Measurements from ENCODE around the gene APOA4. TPM values are rescaled to one million over a fixed set of nuclear protein-coding genes. Genes with fewer than 3 reads are reported as not detected.

APOA4 gene
- total RNA-seq, 4 donors from 2014 or later = not detected

- no peak overlapping the region for H3K4me3 ChIP-seq (ENCODE audit: low read depth, poor library complexity, severe bottlenecking)
- no peak for DNase-seq (ENCODE audit: low spot score in 2 of 2)
- intact Hi-C loops (cut with DNase I; ENCODE audit: low total_unique reads) = no loop called here
- 73 to 76% methylated on average over 4 to 5 of the region's 5 CpGs for WGBS, 2 donors
- no peak for TF ChIP-seq CTCF (IDR thresholded peaks at IDR 0.05)
- no peak for TF ChIP-seq POLR2A (IDR thresholded peaks at IDR 0.05)
Observed at GRCh38 chr11:116822575-116822974, 529 bp downstream of the APOA4 start.

- 94 to 95% methylated on average over 48 to 51 of the region's 51 CpGs for WGBS, 2 donors
- DNase-seq (ENCODE audit: low spot score in 2 of 2) = no peak
- TF ChIP-seq POLR2A (IDR thresholded peaks at IDR 0.05) (no peak), CTCF (IDR thresholded peaks at IDR 0.05) (no peak)
- intact Hi-C loops (cut with DNase I; ENCODE audit: low total_unique reads) = no loop called here
- H3K4me3 ChIP-seq (ENCODE audit: low read depth, poor library complexity, severe bottlenecking) = no peak overlapping the region
Observed at GRCh38 chr11:116821050-116821918, 1.8 kb downstream of the APOA4 start.

GRCh38 chr11:116819049-116819448 is 4.1 kb downstream of the APOA4 start:
- TF ChIP-seq POLR2A (IDR thresholded peaks at IDR 0.05) (no peak), CTCF (IDR thresholded peaks at IDR 0.05) (no peak)
- WGBS, 2 donors = 82 to 88% methylated on average over 9 of the region's 9 CpGs
- no peak for DNase-seq (ENCODE audit: low spot score in 2 of 2)
- intact Hi-C loops (cut with DNase I; ENCODE audit: low total_unique reads) = no loop called here
- H3K4me3 ChIP-seq (ENCODE audit: low read depth, poor library complexity, severe bottlenecking) = no peak overlapping the region

GRCh38 chr11:116814502-116814901 is 8.6 kb downstream of the APOA4 start:
- intact Hi-C loops (cut with DNase I; ENCODE audit: low total_unique reads) = no loop called here
- TF ChIP-seq CTCF (IDR thresholded peaks at IDR 0.05) (no peak), POLR2A (IDR thresholded peaks at IDR 0.05) (no peak)
- H3K4me3 ChIP-seq (ENCODE audit: low read depth, poor library complexity, severe bottlenecking) = no peak overlapping the region
- 75 to 82% methylated on average over 6 of the region's 6 CpGs for WGBS, 2 donors
- DNase-seq (ENCODE audit: low spot score in 2 of 2) = no peak

- intact Hi-C loops (cut with DNase I; ENCODE audit: low total_unique reads) = no loop called here
- no peak overlapping the region for H3K4me3 ChIP-seq (ENCODE audit: low read depth, poor library complexity, severe bottlenecking)
- 60 to 83% methylated on average over 5 of the region's 5 CpGs for WGBS, 2 donors
- DNase-seq (ENCODE audit: low spot score in 2 of 2) = no peak
- TF ChIP-seq POLR2A (IDR thresholded peaks at IDR 0.05) = no peak
- TF ChIP-seq CTCF (IDR thresholded peaks at IDR 0.05) = no peak
Observed at GRCh38 chr11:116813781-116814471, 9.2 kb downstream of the APOA4 start.

All from lower leg skin (tissue), 4 donors.